SU-DHL-6 (cell line): ENCODE results near the gene CDK5R1.

ENCODE experiments used
- H2AFZ ChIP-seq: fragments of 200-600 bp; sonication (generic); 2 replicates; pipeline ENCODE4 v1.6.1; 2014; ENCODE audit warnings: low read depth, mild to moderate bottlenecking, moderate library complexity, mixed read lengths, antibody characterized with exemption, low read length; ENCODE audit not compliant: severe bottlenecking
- H3F3A ChIP-seq: fragments of 200-600 bp; shearing (Covaris generic); 2 replicates; pipeline ENCODE4 v1.6.0; 2016; ENCODE audit warnings: antibody characterized with exemption, mild to moderate bottlenecking; ENCODE audit not compliant: insufficient read depth
- H3K27ac ChIP-seq: fragments of 200-600 bp; sonication (generic); 2 replicates; pipeline ENCODE4 v1.5.1; 2016; ENCODE audit warnings: low read depth, mild to moderate bottlenecking, low read length, moderate library complexity, mixed read lengths
- H3K27me3 ChIP-seq: fragments of 200-600 bp; sonication (generic), shearing (Covaris generic); 2 replicates; pipeline ENCODE4 v1.6.0; 2014; ENCODE audit warnings: mild to moderate bottlenecking, low read length
- H3K36me3 ChIP-seq: fragments of 200-600 bp; sonication (generic); 2 replicates; pipeline ENCODE4 v1.6.1; 2014; ENCODE audit warnings: mild to moderate bottlenecking, low read length, mixed read lengths
- H3K4me2 ChIP-seq: fragments of 300-600, 200-600 bp; shearing (Covaris generic), sonication (generic); 2 replicates; pipeline ENCODE4 v1.6.0; 2014; ENCODE audit warnings: low read length, low read depth, mild to moderate bottlenecking; ENCODE audit not compliant: poor library complexity, severe bottlenecking
- H3K4me3 ChIP-seq: fragments of 200-600 bp; sonication (generic); 2 replicates; pipeline ENCODE4 v1.5.1; 2014; ENCODE audit warnings: antibody characterized with exemption, low read length, mild to moderate bottlenecking, mixed read lengths; ENCODE audit not compliant: insufficient read depth, poor library complexity, severe bottlenecking
- H3K79me2 ChIP-seq: fragments of 200-600 bp; sonication (generic); 2 replicates; pipeline ENCODE4 v1.6.1; 2014; ENCODE audit warnings: mild to moderate bottlenecking, low read length, moderate library complexity; ENCODE audit not compliant: insufficient read depth
- H3K9ac ChIP-seq: fragments of 200-600 bp; sonication (generic); 2 replicates; pipeline ENCODE4 v1.7.0; 2014; ENCODE audit warnings: mild to moderate bottlenecking, low read length
- H3K9me2 ChIP-seq: fragments of 200-600 bp; sonication (generic); replicated peaks from 2 replicates; pipeline ENCODE4 v1.6.1; 2014; ENCODE audit warnings: low read length; ENCODE audit not compliant: insufficient read depth
- H3K9me3 ChIP-seq: fragments of 200-600 bp; sonication (generic); 2 replicates; pipeline ENCODE4 v1.6.1; 2014; ENCODE audit warnings: low read length, mixed read lengths; ENCODE audit not compliant: insufficient read depth
- H4K20me1 ChIP-seq: fragments of 200-600 bp; sonication (generic); 2 replicates; pipeline ENCODE4 v1.6.1; 2014; ENCODE audit warnings: low read depth, mild to moderate bottlenecking, antibody characterized with exemption, low read length, moderate library complexity, mixed read lengths
- EZH2phosphoT487 ChIP-seq: fragments of 200-600 bp; sonication (generic), shearing (Covaris generic); conservative IDR thresholded peaks from 2 replicates; pipeline ENCODE4 v1.6.1; 2018; ENCODE audit warnings: mild to moderate bottlenecking, antibody characterized with exemption, low read length, moderate library complexity, mixed read lengths
- TF ChIP-seq, protein P1 (sequence below): fragments of 200-600 bp; sonication (generic); IDR thresholded peaks from one replicate; pipeline ENCODE4 v1.5.1; 2017; ENCODE audit warnings: antibody characterized with exemption, mild to moderate bottlenecking, low read length, moderate library complexity; ENCODE audit not compliant: insufficient read depth, poor library complexity, severe bottlenecking

Gene CDK5R1

DNA sequence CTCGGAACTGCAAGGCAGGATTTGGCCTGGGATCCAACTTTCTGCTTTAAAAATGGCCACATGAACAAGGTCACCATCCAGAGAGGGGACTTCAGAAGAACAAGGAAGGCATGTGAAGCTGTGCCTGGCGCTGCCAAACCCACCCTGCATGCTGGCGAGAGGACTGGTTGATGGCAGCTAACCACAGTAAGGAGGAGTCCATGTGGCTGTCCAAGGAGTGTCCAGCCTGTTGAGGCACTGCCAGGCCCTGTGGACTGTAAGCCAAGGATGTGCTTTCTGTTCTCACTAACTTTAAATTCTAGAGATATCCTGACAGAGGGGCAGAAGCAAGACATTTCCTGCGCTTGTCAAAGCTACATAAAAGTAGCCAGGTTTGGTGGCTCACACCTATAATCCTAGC lies 40.4 kb downstream of the CDK5R1 start:
- Histone ChIP-seq H3K27me3 (no peaks in the 10 kb centered on the region), H2AFZ (no peak overlapping the region), H3K9ac (no peak overlapping the region), H3K4me2 (no peak overlapping the region), H3K79me2 (no peaks in the 10 kb centered on the region), H4K20me1 (no peaks in the 10 kb centered on the region), H3K4me3 (no peak overlapping the region), H3K9me3 (no peaks in the 10 kb centered on the region), H3F3A (peaks cover 10% of the 10 kb centered on the region), H3K9me2 (no peaks in the 10 kb centered on the region), H3K27ac (no peak overlapping the region), H3K36me3 (no peaks in the 10 kb centered on the region)
- TF ChIP-seq, protein P1, sequence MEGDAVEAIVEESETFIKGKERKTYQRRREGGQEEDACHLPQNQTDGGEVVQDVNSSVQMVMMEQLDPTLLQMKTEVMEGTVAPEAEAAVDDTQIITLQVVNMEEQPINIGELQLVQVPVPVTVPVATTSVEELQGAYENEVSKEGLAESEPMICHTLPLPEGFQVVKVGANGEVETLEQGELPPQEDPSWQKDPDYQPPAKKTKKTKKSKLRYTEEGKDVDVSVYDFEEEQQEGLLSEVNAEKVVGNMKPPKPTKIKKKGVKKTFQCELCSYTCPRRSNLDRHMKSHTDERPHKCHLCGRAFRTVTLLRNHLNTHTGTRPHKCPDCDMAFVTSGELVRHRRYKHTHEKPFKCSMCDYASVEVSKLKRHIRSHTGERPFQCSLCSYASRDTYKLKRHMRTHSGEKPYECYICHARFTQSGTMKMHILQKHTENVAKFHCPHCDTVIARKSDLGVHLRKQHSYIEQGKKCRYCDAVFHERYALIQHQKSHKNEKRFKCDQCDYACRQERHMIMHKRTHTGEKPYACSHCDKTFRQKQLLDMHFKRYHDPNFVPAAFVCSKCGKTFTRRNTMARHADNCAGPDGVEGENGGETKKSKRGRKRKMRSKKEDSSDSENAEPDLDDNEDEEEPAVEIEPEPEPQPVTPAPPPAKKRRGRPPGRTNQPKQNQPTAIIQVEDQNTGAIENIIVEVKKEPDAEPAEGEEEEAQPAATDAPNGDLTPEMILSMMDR, result no peak
- no peak for TF ChIP-seq EZH2phosphoT487

DNA sequence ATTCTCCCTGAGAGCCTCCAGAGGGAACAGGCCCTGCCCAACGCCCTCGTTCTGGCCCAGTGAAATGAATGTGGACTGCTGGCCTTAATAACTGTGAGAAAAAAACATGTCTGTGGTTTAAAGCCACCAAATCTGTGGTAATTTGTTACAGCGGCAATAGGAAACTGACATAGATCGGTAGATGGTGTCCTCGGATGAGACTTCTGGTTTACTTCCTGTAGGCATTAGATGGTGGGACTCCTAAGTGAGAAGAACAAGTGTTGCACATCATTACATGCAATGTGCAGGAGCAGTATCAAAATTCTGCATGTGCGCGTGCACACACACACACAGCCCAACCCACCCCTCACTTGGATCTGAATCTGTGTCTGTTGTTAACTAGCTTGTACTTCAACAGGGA lies 42.0 kb downstream of the CDK5R1 start:
- Histone ChIP-seq H3K27ac (no peak overlapping the region), H3K9ac (no peak overlapping the region), H2AFZ (no peak overlapping the region), H3K9me3 (no peaks in the 10 kb centered on the region), H3K4me2 (no peak overlapping the region), H3K27me3 (no peaks in the 10 kb centered on the region), H3F3A (peaks cover 4% of the 10 kb centered on the region), H4K20me1 (no peaks in the 10 kb centered on the region), H3K9me2 (no peaks in the 10 kb centered on the region), H3K79me2 (no peaks in the 10 kb centered on the region), H3K4me3 (no peak overlapping the region), H3K36me3 (no peaks in the 10 kb centered on the region)
- no peak for TF ChIP-seq EZH2phosphoT487
- TF ChIP-seq, protein P1, result no peak

GRCh38 chr17:32529604-32530003 lies 42.8 kb downstream of the CDK5R1 start:
- no peaks in the 10 kb centered on the region for H4K20me1 ChIP-seq
- H3K9me2 ChIP-seq, result no peaks in the 10 kb centered on the region
- no peak overlapping the region for H3K9ac ChIP-seq
- H3K9me3 ChIP-seq, result no peaks in the 10 kb centered on the region
- no peaks in the 10 kb centered on the region for H3K79me2 ChIP-seq
- no peak overlapping the region for H2AFZ ChIP-seq
- H3K27me3 ChIP-seq, result no peaks in the 10 kb centered on the region
- H3K36me3 ChIP-seq, result no peaks in the 10 kb centered on the region
- H3K4me2 ChIP-seq, result no peak overlapping the region
- H3F3A ChIP-seq, result no peaks in the 10 kb centered on the region; the same call in 1 of the 2 replicates
- H3K27ac ChIP-seq, result no peak overlapping the region
- TF ChIP-seq, protein P1, result no peak
- no peak for TF ChIP-seq EZH2phosphoT487
- no peak overlapping the region for H3K4me3 ChIP-seq

GRCh38 chr17:32533296-32533695 lies 46.5 kb downstream of the CDK5R1 start:
- H4K20me1 ChIP-seq, result no peaks in the 10 kb centered on the region
- H2AFZ ChIP-seq, result no peak overlapping the region
- H3K4me3 ChIP-seq, result no peak overlapping the region
- H3K9ac ChIP-seq, result no peak overlapping the region
- no peaks in the 10 kb centered on the region for H3F3A ChIP-seq
- no peaks in the 10 kb centered on the region for H3K36me3 ChIP-seq
- H3K4me2 ChIP-seq, result no peak overlapping the region
- no peaks in the 10 kb centered on the region for H3K9me3 ChIP-seq
- no peaks in the 10 kb centered on the region for H3K27me3 ChIP-seq
- TF ChIP-seq, protein P1, result no peak
- TF ChIP-seq EZH2phosphoT487, result no peak
- H3K79me2 ChIP-seq, result no peaks in the 10 kb centered on the region
- H3K9me2 ChIP-seq, result no peaks in the 10 kb centered on the region
- no peak overlapping the region for H3K27ac ChIP-seq
